Activated CD4-positive, alpha-beta memory T cell treated with anti-CD3 and anti-CD28 coated beads, Interleukin-2, amount 10 ng/mL, durations not matched to agents 7 days and 5 days (primary cell): ENCODE data around the gene NEIL1. TPM values are rescaled to one million over a fixed set of nuclear protein-coding genes. Genes with fewer than 3 reads are reported as not detected.
"Not testable (repeated sequence)": the region's sequence is repeated elsewhere in the genome, so short reads cannot be mapped to it uniquely, and the experiment has no call there.

ENCODE experiments used
- CTCF ChIA-PET: fragments of 350-600 bp; sonication (Branson Sonifier 250); formaldehyde crosslinking; loops from one replicate; lab custom pipeline; 2021; ENCODE audit warnings: antibody characterized with exemption, inconsistent platforms; lab: Charles Lee
- POLR2A ChIA-PET: fragments of 350-600 bp; sonication (Branson Sonifier 250); formaldehyde crosslinking; loops from one replicate; lab custom pipeline; 2021; ENCODE audit warnings: antibody characterized with exemption; lab: Charles Lee
- DNase-seq: peaks from one replicate; pipeline ENCODE4 v3.0.0-alpha.2; 2020
- H3K27ac Mint-ChIP-seq: one replicate; pipeline ENCODE4 v1.8.0; 2021; ENCODE audit warnings: mild to moderate bottlenecking, mixed read lengths
- H3K27me3 Mint-ChIP-seq: one replicate; pipeline ENCODE4 v1.8.0; 2021; ENCODE audit warnings: mixed read lengths
- H3K36me3 Mint-ChIP-seq: one replicate; pipeline ENCODE4 v1.8.0; 2021; ENCODE audit warnings: low read depth, mixed read lengths
- H3K4me1 Mint-ChIP-seq: one replicate; pipeline ENCODE4 v1.8.0; 2021; ENCODE audit warnings: mixed read lengths
- H3K4me3 Mint-ChIP-seq: one replicate; pipeline ENCODE4 v1.8.0; 2021; ENCODE audit warnings: mild to moderate bottlenecking, mixed read lengths
- H3K9me3 Mint-ChIP-seq: one replicate; pipeline ENCODE4 v1.8.0; 2021; ENCODE audit warnings: mixed read lengths
- total RNA-seq, 2 experiments: library from RNA; stranded (reverse); gene quantifications; one replicate each; pipeline ENCODE4 v1.2.3, GENCODE V29; 2021

NEIL1 gene
- total RNA-seq, 2 experiments from 2014 or later, result 6.9 to 7.0 TPM

DNA sequence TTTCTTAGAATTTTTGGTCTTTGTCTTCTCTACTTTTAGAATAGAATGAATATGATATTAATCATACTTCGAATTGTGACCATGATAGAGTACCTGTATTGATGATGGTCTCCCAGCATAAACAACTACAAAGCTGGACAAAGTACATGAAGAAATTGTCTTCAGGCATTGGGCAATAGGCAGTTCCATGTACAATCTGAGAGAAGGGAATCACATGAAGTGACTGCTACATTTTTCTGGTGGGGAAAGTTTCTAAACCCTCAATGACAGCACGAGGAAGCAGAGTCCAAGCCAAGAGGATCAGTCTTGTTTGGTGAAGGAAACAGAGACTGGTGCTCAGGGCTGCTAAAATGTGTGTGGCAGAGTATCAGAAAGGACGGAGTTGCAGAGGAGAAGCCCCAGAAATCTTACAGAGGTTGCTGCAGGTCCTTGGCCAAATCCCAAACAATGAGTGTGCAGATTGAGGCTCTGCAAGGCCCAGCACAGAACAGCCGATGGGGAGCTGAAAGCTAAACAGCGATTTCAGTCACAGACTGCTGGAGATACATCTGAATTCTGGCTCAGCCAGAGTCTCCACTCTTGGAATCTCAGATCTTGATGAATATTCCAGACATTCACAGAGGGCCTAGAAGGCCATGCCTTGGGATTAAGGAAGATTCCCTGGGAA is 27.5 kb upstream of the NEIL1 start:
- H3K4me1 Mint-ChIP-seq, POLR2A ChIA-PET, CTCF ChIA-PET, H3K27ac Mint-ChIP-seq, H3K27me3 Mint-ChIP-seq, DNase-seq, H3K4me3 Mint-ChIP-seq, H3K36me3 Mint-ChIP-seq, H3K9me3 Mint-ChIP-seq: not testable (repeated sequence)

DNA sequence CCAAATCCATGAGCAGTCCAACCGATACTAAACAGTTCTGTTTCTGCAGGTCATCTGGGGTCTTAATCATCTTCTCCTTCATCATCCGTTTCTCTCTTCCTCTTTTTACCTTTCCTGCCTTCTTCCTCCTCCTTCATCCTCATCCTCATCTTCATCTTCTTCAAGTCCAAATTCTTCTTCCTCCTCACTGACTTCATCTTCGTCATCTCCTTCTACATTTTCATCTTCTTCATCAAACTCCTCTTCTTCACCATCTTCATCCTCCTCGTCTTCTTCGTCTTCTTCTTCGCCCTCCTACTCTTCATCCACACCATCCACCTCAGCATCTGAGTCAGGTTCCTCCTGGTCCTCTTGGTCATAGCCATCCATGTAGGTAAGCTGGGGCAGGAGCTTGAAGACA is 25.1 kb upstream of the NEIL1 start:
- Mint-ChIP-seq H3K36me3 (no peaks in the 10 kb centered on the region), H3K4me3 (no peak overlapping the region), H3K4me1 (peaks cover 9% of the 10 kb centered on the region), H3K9me3 (no peaks in the 10 kb centered on the region), H3K27me3 (peaks cover 10% of the 10 kb centered on the region), H3K27ac (no peak overlapping the region)
- POLR2A ChIA-PET, result no interaction called here
- DNase-seq, result no peak
- CTCF ChIA-PET, result interaction anchor here (1.4 kb wide), 1 partner anchor 46 kb away, joined by 3 read pairs; no protein-coding TSS in a partner anchor

DNA sequence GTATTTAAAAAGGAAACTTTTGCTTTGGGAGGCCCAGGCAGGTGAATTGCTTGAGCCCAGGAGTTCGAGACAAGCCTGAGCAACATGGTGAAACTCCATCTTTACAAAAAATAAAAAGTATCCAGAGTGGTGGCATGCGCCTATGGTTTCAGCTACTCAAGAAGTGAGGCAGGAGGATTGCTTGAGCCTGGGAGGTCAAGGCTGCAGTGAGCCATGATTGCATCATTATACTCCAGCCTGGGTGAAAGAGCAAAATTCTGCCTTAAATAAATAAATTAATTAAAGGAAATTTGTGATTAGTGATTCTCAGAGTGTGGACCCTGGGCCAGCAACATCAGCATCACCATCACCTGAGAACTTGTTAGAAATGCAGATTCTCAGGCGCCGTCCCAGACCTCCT is 20.9 kb upstream of the NEIL1 start:
- H3K36me3 Mint-ChIP-seq, result no peaks in the 10 kb centered on the region
- no peaks in the 10 kb centered on the region for H3K4me1 Mint-ChIP-seq
- no peaks in the 10 kb centered on the region for H3K9me3 Mint-ChIP-seq
- H3K27ac Mint-ChIP-seq, result no peak overlapping the region
- DNase-seq, result no peak
- peaks cover 10% of the 10 kb centered on the region for H3K27me3 Mint-ChIP-seq
- ChIA-PET CTCF (no interaction called here), POLR2A (no interaction called here)
- no peak overlapping the region for H3K4me3 Mint-ChIP-seq

DNA sequence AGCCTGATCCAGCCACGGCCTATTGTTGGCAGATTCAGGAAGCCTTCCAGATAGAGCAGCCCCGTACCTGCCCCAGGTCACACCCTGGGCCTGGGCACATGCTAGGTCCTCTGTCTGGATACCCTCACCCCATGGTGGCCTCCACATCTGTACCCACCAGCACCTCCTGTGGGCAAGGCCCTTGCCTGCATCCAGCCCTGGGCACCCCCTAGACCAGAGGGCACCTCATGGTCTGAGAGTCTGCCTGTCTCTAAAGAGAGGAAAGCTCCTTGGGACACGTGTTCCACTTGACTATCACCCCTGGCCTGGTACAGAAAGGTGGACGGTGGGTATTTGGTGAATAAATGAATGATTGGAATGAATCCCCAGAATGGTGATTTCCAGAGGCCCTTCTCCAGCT is 19.8 kb upstream of the NEIL1 start:
- H3K4me3 Mint-ChIP-seq, result no peak overlapping the region
- ChIA-PET CTCF (interaction anchor here (1.1 kb wide), 1 partner anchor 41 kb away, joined by 3 read pairs; the partner anchor contains the start of gene MAN2C1), POLR2A (no interaction called here)
- DNase-seq, result no peak
- H3K4me1 Mint-ChIP-seq, result no peaks in the 10 kb centered on the region
- no peak overlapping the region for H3K27ac Mint-ChIP-seq
- no peaks in the 10 kb centered on the region for H3K36me3 Mint-ChIP-seq
- H3K27me3 Mint-ChIP-seq, result peaks cover 7% of the 10 kb centered on the region
- no peaks in the 10 kb centered on the region for H3K9me3 Mint-ChIP-seq

DNA sequence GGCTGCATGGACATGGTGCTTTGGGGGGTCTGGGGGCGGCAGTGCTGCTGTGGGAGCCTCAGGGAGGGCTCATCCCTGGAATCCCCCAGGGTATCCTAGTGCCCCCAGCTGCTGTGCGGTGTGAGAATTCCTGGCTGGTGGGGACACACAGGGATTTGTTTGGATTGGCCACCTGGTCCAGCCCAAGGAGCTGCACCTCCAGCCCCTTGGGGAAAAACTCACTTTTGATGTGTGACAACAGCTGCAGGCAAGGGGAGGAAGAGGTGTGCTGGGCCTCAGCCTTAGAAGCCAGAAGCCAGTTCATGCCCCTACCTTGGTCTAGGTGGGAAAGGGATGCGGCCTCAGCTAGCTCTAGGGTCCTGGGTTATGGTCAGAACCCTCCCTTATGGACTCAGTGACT is 19.3 kb upstream of the NEIL1 start:
- H3K4me1 Mint-ChIP-seq, result no peaks in the 10 kb centered on the region
- ChIA-PET POLR2A (no interaction called here), CTCF (interaction anchor here (1.1 to 1.3 kb wide), 2 partner anchors 41 to 298 kb away, joined by 3 to 4 read pairs; partner anchors contain the start of gene MAN2C1)
- H3K27ac Mint-ChIP-seq, result no peak overlapping the region
- H3K9me3 Mint-ChIP-seq, result no peaks in the 10 kb centered on the region
- DNase-seq, result no peak
- H3K36me3 Mint-ChIP-seq, result no peaks in the 10 kb centered on the region
- H3K27me3 Mint-ChIP-seq, result peaks cover 7% of the 10 kb centered on the region
- no peak overlapping the region for H3K4me3 Mint-ChIP-seq

DNA sequence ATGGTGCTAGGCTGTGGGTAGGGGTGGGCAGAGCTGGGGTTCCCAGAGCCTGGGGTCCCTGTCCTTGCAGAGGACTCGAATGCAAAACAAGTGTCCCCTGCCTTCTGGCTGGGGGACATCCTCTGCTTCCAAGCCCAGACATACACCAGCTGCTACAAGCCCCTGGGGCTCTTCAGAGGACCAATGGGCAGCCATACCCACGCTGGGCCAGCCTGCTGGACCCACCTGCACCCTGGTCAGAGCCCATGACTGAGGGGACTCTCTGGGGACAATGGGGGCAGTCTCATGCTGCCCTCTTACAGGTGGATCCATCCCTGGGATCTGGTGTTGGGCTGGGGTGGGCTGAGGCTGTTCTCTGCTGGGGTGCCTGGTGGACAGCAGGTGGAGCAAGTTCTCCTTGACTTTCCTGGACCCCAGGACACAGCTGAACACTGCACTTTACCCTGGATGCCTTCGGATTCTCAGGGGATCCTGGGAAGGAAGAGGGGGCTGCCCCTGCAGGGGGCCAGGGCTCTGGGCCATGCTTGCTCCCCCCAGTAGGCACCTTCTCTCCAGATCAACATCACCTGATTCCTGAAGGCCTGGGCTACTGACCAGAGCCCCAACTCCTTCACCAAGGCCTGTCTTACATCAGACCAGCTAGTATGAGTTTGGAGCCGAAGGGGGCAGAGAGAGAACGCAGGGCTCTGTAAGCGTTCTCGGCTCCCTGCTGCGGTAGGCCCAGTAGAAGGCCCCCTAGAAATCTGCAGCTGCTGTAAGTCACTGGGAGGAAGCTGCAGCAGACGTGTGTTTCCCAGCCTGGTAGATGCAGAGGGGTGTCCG is 18.1 kb upstream of the NEIL1 start:
- no peak overlapping the region for H3K4me3 Mint-ChIP-seq
- H3K9me3 Mint-ChIP-seq, result no peaks in the 10 kb centered on the region
- no peak for DNase-seq
- H3K27ac Mint-ChIP-seq, result no peak overlapping the region
- CTCF ChIA-PET, result interaction anchor here (1.1 to 1.3 kb wide), 2 partner anchors 39 to 299 kb away, joined by 3 to 4 read pairs; partner anchors contain the start of gene MAN2C1
- H3K36me3 Mint-ChIP-seq, result no peaks in the 10 kb centered on the region
- peaks cover 5% of the 10 kb centered on the region for H3K27me3 Mint-ChIP-seq
- POLR2A ChIA-PET, result interaction anchor here (0.9 kb wide), 1 partner anchor 42 kb away, joined by 3 read pairs; no protein-coding TSS in a partner anchor
- no peaks in the 10 kb centered on the region for H3K4me1 Mint-ChIP-seq

DNA sequence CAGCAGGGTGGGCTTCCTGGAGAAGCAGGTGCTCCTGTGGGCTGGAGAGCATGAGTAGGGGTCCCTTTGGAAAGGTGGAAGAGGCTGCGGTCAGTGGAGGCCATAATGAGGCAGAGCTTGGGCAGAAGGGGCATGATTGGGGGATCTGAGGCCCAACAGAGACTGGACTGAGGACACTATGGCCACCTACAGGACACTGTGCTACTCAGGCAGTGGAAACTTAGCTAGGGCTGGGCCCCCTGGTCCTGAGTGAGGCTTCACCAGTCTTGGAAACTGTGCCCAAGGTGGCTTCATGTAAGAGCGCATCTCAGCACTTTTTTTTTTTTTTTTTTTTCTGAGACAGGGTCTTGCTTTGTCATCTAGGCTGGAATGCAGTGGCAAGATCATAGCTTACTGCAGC is 17.3 kb upstream of the NEIL1 start:
- Mint-ChIP-seq H3K9me3 (no peaks in the 10 kb centered on the region), H3K4me3 (no peak overlapping the region), H3K27me3 (peaks cover 3% of the 10 kb centered on the region), H3K36me3 (no peaks in the 10 kb centered on the region), H3K4me1 (no peaks in the 10 kb centered on the region), H3K27ac (no peak overlapping the region)
- POLR2A ChIA-PET, result no interaction called here
- no peak for DNase-seq
- CTCF ChIA-PET, result interaction anchor here (1.1 kb wide), 1 partner anchor 39 kb away, joined by 3 read pairs; the partner anchor contains the start of gene MAN2C1

DNA sequence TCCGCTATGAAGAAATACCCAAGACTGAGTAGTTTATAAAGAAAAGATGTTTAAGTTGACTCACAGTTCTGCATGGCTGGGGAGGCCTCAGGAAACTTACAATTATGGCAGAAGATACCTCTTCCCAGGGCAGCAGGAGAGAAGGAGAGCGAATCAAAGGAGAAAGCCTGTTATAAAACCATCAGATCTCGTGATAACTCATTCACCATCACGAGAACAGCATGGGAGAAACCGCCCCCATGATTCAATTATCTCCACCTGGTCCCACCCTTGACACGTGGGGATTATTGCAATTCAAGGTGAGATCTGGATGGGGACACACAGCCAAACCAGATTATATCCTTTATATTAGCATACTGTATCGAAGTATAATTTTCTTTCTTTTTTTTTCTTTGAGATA is 14.7 kb upstream of the NEIL1 start:
- DNase-seq, H3K36me3 Mint-ChIP-seq, CTCF ChIA-PET, H3K27ac Mint-ChIP-seq, H3K27me3 Mint-ChIP-seq, H3K4me3 Mint-ChIP-seq, POLR2A ChIA-PET, H3K9me3 Mint-ChIP-seq: not testable (repeated sequence)
- H3K4me1 Mint-ChIP-seq, result peaks cover 18% of the 10 kb centered on the region

DNA sequence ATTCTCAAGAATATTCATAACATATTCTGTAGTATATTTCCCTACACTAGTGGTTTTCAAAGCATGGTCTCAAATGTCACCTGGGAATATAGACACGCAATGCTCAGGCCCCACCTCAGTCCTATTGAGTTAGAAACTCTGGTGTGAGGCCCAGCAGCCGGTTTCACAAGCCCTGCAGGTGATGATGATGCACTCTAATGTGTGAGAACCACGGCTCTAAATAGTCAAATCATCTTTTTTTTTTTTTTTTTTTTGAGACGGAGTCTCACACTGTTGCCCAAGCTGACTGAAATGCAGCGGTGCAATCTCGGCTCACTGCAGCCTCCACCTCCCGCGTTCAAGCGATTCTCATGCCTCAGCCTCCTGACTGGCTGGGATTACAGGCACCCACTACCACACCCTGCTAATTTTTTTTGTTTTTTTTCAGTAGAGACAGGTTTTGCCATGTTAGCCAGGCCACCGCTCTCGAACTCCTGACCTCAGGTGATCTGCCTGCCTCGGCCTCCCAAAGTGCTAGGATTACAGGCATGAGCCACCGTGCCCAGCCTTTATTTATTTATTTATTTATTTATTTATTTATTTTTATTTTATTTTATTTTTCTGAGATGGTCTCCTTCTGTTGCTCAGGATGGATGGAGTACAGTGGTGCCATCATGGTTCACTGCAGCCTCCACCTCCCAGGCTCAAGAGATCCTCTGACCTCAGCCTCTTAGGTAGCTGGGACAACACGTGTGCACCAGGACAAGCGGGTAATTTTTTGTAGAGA is 13.0 kb upstream of the NEIL1 start:
- not testable (repeated sequence) for H3K9me3 Mint-ChIP-seq, H3K4me3 Mint-ChIP-seq, DNase-seq, H3K36me3 Mint-ChIP-seq, H3K27me3 Mint-ChIP-seq, H3K27ac Mint-ChIP-seq
- CTCF ChIA-PET, result interaction anchor here (3.2 kb wide), 1 partner anchor 34 kb away, joined by 25 read pairs; the partner anchor contains the start of gene MAN2C1
- peaks cover 26% of the 10 kb centered on the region for H3K4me1 Mint-ChIP-seq
- POLR2A ChIA-PET, result interaction anchor here (3.4 kb wide), 1 partner anchor 34 kb away, joined by 23 read pairs; the partner anchor contains the start of gene MAN2C1

DNA sequence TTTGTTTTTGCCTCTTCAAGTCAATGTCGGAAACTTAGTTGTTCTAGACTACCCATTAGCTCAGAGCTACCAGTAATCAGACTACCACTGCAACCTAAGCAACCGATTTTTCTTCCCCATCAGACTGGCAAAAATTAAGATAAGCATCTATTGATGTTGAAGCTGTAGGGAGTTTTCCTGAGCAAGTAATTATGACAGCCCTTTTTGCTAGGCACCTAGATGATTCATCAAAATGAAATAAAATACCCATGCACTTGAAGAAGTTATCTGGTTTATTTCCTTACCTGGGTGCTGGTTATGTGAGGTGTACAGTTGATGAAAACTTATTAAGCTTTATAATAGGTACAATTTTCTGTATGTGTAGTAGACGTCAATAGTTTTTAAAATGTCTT is 11.5 kb upstream of the NEIL1 start:
- peaks cover 3% of the 10 kb centered on the region for H3K27me3 Mint-ChIP-seq
- no peaks in the 10 kb centered on the region for H3K9me3 Mint-ChIP-seq
- no peak for DNase-seq
- ChIA-PET POLR2A (interaction anchor here (0.8 to 3.4 kb wide), 6 partner anchors 11 to 43 kb away, joined by 3 to 23 read pairs (median 4); partner anchors contain the start of genes MAN2C1 and NEIL1), CTCF (interaction anchor here (1.0 to 3.2 kb wide), 2 partner anchors 32 to 34 kb away, joined by 3 to 25 read pairs; partner anchors contain the start of gene MAN2C1)
- H3K36me3 Mint-ChIP-seq, result peaks cover 7% of the 10 kb centered on the region
- H3K4me3 Mint-ChIP-seq, result peak overlapping the region; percentile 93
- H3K27ac Mint-ChIP-seq, result no peak overlapping the region
- peaks cover 26% of the 10 kb centered on the region for H3K4me1 Mint-ChIP-seq

DNA sequence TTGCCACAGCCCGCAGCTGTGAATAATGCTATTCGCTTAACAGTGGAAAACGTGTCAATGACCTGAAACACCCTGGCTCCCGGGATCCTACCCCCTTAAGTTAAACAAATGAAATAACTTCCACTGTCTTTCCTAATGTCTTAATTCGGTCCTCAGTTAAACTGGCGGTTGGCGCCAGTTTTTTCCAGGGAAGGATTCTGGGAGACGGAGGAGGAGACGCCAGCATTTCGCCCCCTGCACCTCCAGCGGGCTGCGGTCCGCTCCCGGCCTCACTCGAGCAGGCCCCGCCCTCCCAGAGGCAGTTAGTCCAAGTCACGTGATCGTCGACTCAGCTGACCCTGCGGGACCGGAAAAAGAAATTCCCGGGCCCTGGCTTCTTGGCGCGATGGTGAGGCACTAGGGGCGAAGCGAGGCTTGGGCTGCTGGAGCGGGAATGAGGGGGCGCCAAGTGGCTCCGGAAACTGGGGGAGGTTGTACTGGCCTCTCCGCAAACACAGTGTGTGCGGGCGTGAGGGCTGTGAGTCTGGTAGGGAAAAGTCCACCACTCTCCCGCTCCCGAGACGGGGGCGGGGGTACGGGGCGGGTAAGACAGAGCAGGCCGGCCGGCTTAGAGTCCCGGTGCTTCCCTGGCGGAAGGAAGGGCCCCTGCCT is 11.0 kb upstream of the NEIL1 start, which contains the start of gene COMMD4:
Gene COMMD4 (plus strand): TSS at position 359 of the 651 bp plus-strand sequence. CDS start 27 bp downstream, at position 386.
- POLR2A ChIA-PET, result interaction anchor here (0.7 to 3.4 kb wide), 6 partner anchors 10 to 304 kb away, joined by 3 to 23 read pairs (median 4); partner anchors contain the start of genes IMP3, MAN2C1 and NEIL1

More for the DNA sequence above, 11.0 kb upstream of the NEIL1 start, which contains the start of gene COMMD4:
- Mint-ChIP-seq H3K36me3 (peaks cover 9% of the 10 kb centered on the region), H3K4me1 (peaks cover 26% of the 10 kb centered on the region), H3K9me3 (no peaks in the 10 kb centered on the region), H3K27ac (peak within 1 kb of the TSS; percentile 80), H3K27me3 (peaks cover 3% of the 10 kb centered on the region), H3K4me3 (peak within 1 kb of the TSS; percentile 93)
- CTCF ChIA-PET, result interaction anchor here (1.0 to 3.2 kb wide), 2 partner anchors 32 to 33 kb away, joined by 3 to 25 read pairs; partner anchors contain the start of gene MAN2C1
- DNase-seq, result peak; percentile 88
